PC-3 (cell line): ENCODE data around the gene RSU1. TPM values are rescaled to one million over a fixed set of nuclear protein-coding genes. Genes with fewer than 3 reads are reported as not detected.

Experiments used
- ATAC-seq: fragments of 200-7000 bp; cut with Tn5 transposase; 2 replicates; pipeline ENCODE4 v1.9.1; 2020; ENCODE audit warnings: mild to moderate bottlenecking, moderate library complexity
- BruUV-seq: library from RNA; stranded (reverse); fragments of 400-500 nt; replicated peaks from 2 replicates; lab custom pipeline; 2021; lab: Mats Ljungman, UMichigan
- CTCF ChIA-PET: fragments of 300-600 bp; sonication (Branson Sonifier 250); formaldehyde crosslinking; loops from one replicate; lab custom pipeline; 2022; ENCODE audit warnings: antibody characterized with exemption; lab: Charles Lee
- POLR2A ChIA-PET: fragments of 300-600 bp; sonication (Branson Sonifier 250); formaldehyde crosslinking; loops from one replicate; lab custom pipeline; 2022; ENCODE audit warnings: antibody characterized with exemption; ENCODE audit not compliant: unreplicated experiment; lab: Charles Lee
- DNase-seq: peaks from one replicate; pipeline ENCODE4 v3.0.0-alpha.2; 2015
- H2AFZ ChIP-seq: fragments of 300-600 bp; sonication (generic); 2 replicates; pipeline ENCODE4 v1.6.0; 2016; ENCODE audit warnings: antibody characterized with exemption, low read length
- H3F3A ChIP-seq: fragments of 300-600 bp; sonication (generic); one replicate; pipeline ENCODE4 v1.6.0; 2017; ENCODE audit warnings: antibody characterized with exemption, low read length, control low read depth, mild to moderate bottlenecking; ENCODE audit not compliant: unreplicated experiment
- H3K27ac ChIP-seq: fragments of 300-600 bp; sonication (generic); 2 replicates; pipeline ENCODE4 v1.5.1; 2016; ENCODE audit warnings: mild to moderate bottlenecking, low read length
- H3K27me3 ChIP-seq: fragments of 300-600 bp; sonication (generic); 2 replicates; pipeline ENCODE4 v1.6.1; 2016; ENCODE audit warnings: low read length, mixed read lengths
- H3K36me3 ChIP-seq: fragments of 300-600 bp; sonication (generic); 2 replicates; pipeline ENCODE4 v1.6.1; 2016; ENCODE audit warnings: low read depth, mixed run types, low read length, mixed read lengths
- H3K4me1 ChIP-seq: fragments of 300-600 bp; sonication (generic); 2 replicates; pipeline ENCODE4 v1.5.1; 2016; ENCODE audit warnings: low read length; ENCODE audit not compliant: insufficient read depth
- H3K4me2 ChIP-seq: fragments of 300-600 bp; sonication (generic); 2 replicates; pipeline ENCODE4 v1.6.0; 2016; ENCODE audit warnings: low read length
- H3K4me3 ChIP-seq: fragments of 300-600 bp; sonication (generic); 2 replicates; pipeline ENCODE4 v1.5.1; 2016; ENCODE audit warnings: mild to moderate bottlenecking, low read length, mixed read lengths
- H3K79me2 ChIP-seq: fragments of 300-600 bp; sonication (generic); 2 replicates; pipeline ENCODE4 v1.6.1; 2017; ENCODE audit warnings: low read length, mixed read lengths
- H3K9ac ChIP-seq: fragments of 300-600 bp; sonication (generic); 2 replicates; pipeline ENCODE4 v1.6.0; 2016; ENCODE audit warnings: mild to moderate bottlenecking, low read length
- H3K9me2 ChIP-seq: fragments of 300-600 bp; sonication (generic); replicated peaks from 2 replicates; pipeline ENCODE4 v1.6.1; 2016; ENCODE audit warnings: mixed run types, low read length, mixed read lengths
- H3K9me3 ChIP-seq: fragments of 300-600 bp; sonication (generic); 2 replicates; pipeline ENCODE4 v1.6.1; 2016; ENCODE audit warnings: low read length, mixed read lengths
- H4K20me1 ChIP-seq: fragments of 300-600 bp; sonication (generic); 2 replicates; pipeline ENCODE4 v1.6.1; 2016; ENCODE audit warnings: low read length, mixed read lengths
- CTCF ChIP-seq: fragments of 300-600 bp; sonication (generic); conservative IDR thresholded peaks from 2 replicates; pipeline ENCODE4 v1.5.1; 2017; ENCODE audit warnings: antibody characterized with exemption, low read depth, mild to moderate bottlenecking, low read length
- EZH2 ChIP-seq: fragments of 300-600 bp; sonication (generic); IDR thresholded peaks from one replicate; pipeline ENCODE4 v1.6.1; 2017; ENCODE audit warnings: antibody characterized with exemption, mild to moderate bottlenecking, low read length; ENCODE audit not compliant: unreplicated experiment
- EZH2phosphoT487 ChIP-seq: fragments of 300-600 bp; sonication (generic); IDR thresholded peaks from 2 replicates; pipeline ENCODE4 v1.6.1; 2018; ENCODE audit warnings: mild to moderate bottlenecking, antibody characterized with exemption, low read length, borderline replicate concordance
- intact Hi-C: fragments of 100-400 bp; cut with micrococcal nuclease; formaldehyde crosslinking; loops from 2 replicates; pipeline ENCODE4 v1.9.0; 2023
- total RNA-seq: library from RNA; depleted of rRNA; stranded (reverse); fragments of >200 nt; gene quantifications from 2 replicates; pipeline ENCODE4 v1.2.3, GENCODE V29; 2014

RSU1 gene
- total RNA-seq, 1 experiment from 2014 or later, result 21.2 TPM

GRCh38 chr10:16769331-16769730 is 47.9 kb downstream of the RSU1 start:
- ATAC-seq (no peak), DNase-seq (no peak)
- Histone ChIP-seq H3K27ac (no peak overlapping the region), H3K4me1 (no peaks in the 10 kb centered on the region), H2AFZ (no peak overlapping the region), H3K79me2 (no peaks in the 10 kb centered on the region), H3F3A (no peaks in the 10 kb centered on the region), H3K36me3 (no peaks in the 10 kb centered on the region), H3K9ac (no peak overlapping the region), H3K4me2 (no peak overlapping the region), H3K9me3 (no peaks in the 10 kb centered on the region), H3K9me2 (no peaks in the 10 kb centered on the region), H3K4me3 (no peak overlapping the region), H3K27me3 (no peaks in the 10 kb centered on the region), H4K20me1 (no peaks in the 10 kb centered on the region)
- CTCF ChIA-PET, result no interaction called here
- POLR2A ChIA-PET, result no interaction called here
- intact Hi-C loops, result no loop called here
- BruUV-seq, result no TSS peak
- no peak for TF ChIP-seq CTCF
- no peak for TF ChIP-seq EZH2phosphoT487
- no peak for TF ChIP-seq EZH2

- H3K9ac ChIP-seq, result no peak overlapping the region
- no peaks in the 10 kb centered on the region for H3K27me3 ChIP-seq
- H3K79me2 ChIP-seq, result no peaks in the 10 kb centered on the region
- H3K9me3 ChIP-seq, result no peaks in the 10 kb centered on the region
- BruUV-seq, result no TSS peak
- no peak for TF ChIP-seq EZH2phosphoT487
- H3K36me3 ChIP-seq, result no peaks in the 10 kb centered on the region
- no peak for ATAC-seq
- no peaks in the 10 kb centered on the region for H3F3A ChIP-seq
- no peak overlapping the region for H3K4me2 ChIP-seq
- H3K9me2 ChIP-seq, result no peaks in the 10 kb centered on the region
- H3K27ac ChIP-seq, result no peak overlapping the region
- POLR2A ChIA-PET, result no interaction called here
- CTCF ChIA-PET, result no interaction called here
- no peak for DNase-seq
- H4K20me1 ChIP-seq, result no peaks in the 10 kb centered on the region
- intact Hi-C loops, result no loop called here
- H3K4me3 ChIP-seq, result no peak overlapping the region
- no peaks in the 10 kb centered on the region for H3K4me1 ChIP-seq
- H2AFZ ChIP-seq, result no peak overlapping the region
Measured at GRCh38 chr10:16768702-16769101, 48.5 kb downstream of the RSU1 start.

- no peak overlapping the region for H3K9ac ChIP-seq
- no peaks in the 10 kb centered on the region for H3K9me3 ChIP-seq
- DNase-seq (no peak), ATAC-seq (no peak)
- H2AFZ ChIP-seq, result no peak overlapping the region
- H3K27me3 ChIP-seq, result no peaks in the 10 kb centered on the region
- H3K27ac ChIP-seq, result no peak overlapping the region
- no peaks in the 10 kb centered on the region for H3F3A ChIP-seq
- no peaks in the 10 kb centered on the region for H3K36me3 ChIP-seq
- H3K9me2 ChIP-seq, result no peaks in the 10 kb centered on the region
- no peak overlapping the region for H3K4me2 ChIP-seq
- H3K4me1 ChIP-seq, result no peaks in the 10 kb centered on the region
- POLR2A ChIA-PET, result no interaction called here
- no TSS peak for BruUV-seq
- no peak overlapping the region for H3K4me3 ChIP-seq
- H3K79me2 ChIP-seq, result no peaks in the 10 kb centered on the region
- no peak for TF ChIP-seq CTCF
- no peak for TF ChIP-seq EZH2
- no peak for TF ChIP-seq EZH2phosphoT487
- CTCF ChIA-PET, result no interaction called here
- no peaks in the 10 kb centered on the region for H4K20me1 ChIP-seq
- intact Hi-C loops, result no loop called here
Measured at GRCh38 chr10:16765509-16766375, 51.5 kb downstream of the RSU1 start.
